Chondrocyte (in vitro differentiated cells): ENCODE measurements around the gene FZD7. TPM values are rescaled to one million over a fixed set of nuclear protein-coding genes. Genes with fewer than 3 reads are reported as not detected.

Experiments used
- DNase-seq: peaks from one replicate; pipeline ENCODE4 v3.0.0; 2021; ENCODE audit warnings: mixed read lengths, low spot score
- H3K27ac Mint-ChIP-seq: one replicate; pipeline ENCODE4 v1.8.0; 2021; ENCODE audit warnings: mild to moderate bottlenecking, moderate library complexity, mixed read lengths; ENCODE audit not compliant: unreplicated experiment
- H3K27me3 Mint-ChIP-seq: 2 replicates; pipeline ENCODE4 v1.8.0; 2021; ENCODE audit warnings: low read depth, mixed read lengths
- H3K36me3 Mint-ChIP-seq: 2 replicates; pipeline ENCODE4 v1.8.0; 2021; ENCODE audit warnings: low read depth, mixed read lengths
- H3K4me1 Mint-ChIP-seq: 2 replicates; pipeline ENCODE4 v1.8.0; 2021; ENCODE audit warnings: low read depth, mild to moderate bottlenecking, mixed read lengths
- H3K4me3 Mint-ChIP-seq: one replicate; pipeline ENCODE4 v1.8.0; 2021; ENCODE audit warnings: mild to moderate bottlenecking, moderate library complexity, mixed read lengths; ENCODE audit not compliant: unreplicated experiment
- H3K9me3 Mint-ChIP-seq: 2 replicates; pipeline ENCODE4 v1.8.0; 2021; ENCODE audit warnings: low read depth, mixed read lengths
- total RNA-seq: library from RNA; stranded (reverse); gene quantifications from 3 replicates; pipeline ENCODE4 v1.2.1, GENCODE V29; 2021
- TF ChIP-seq, protein P1 (sequence below): fragments of 200-600 bp; sonication (generic); IDR thresholded peaks from 2 replicates; pipeline ENCODE4 v1.5.0; 2021; ENCODE audit warnings: antibody characterized with exemption, mild to moderate bottlenecking, moderate library complexity

FZD7 gene
- total RNA-seq, 1 donor from 2014 or later, result 63.1 TPM

DNA sequence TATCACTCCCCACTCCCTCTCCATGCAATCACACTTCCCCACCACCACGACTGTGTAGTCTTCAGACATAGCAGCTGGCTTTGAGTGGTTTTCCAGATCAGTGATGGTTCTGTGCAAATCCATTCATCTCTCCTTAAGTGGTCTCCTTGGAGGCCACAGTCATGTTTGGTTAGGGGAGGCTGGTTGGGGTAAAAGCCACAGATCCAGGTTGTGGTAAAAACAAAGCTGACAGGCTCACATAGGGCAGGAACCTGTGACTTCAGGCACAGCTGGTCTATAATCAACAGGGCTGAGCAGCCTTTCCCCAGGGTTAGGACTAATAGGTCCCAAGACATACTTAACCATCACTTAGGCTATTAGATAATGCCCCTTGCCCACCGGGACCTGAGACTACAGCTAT lies 46.2 kb upstream of the FZD7 start:
- Mint-ChIP-seq H3K27me3 (no peaks in the 10 kb centered on the region), H3K4me1 (peaks cover 24% of the 10 kb centered on the region), H3K27ac (no peak overlapping the region), H3K4me3 (no peak overlapping the region), H3K9me3 (no peaks in the 10 kb centered on the region), H3K36me3 (no peaks in the 10 kb centered on the region)
- DNase-seq, result no peak
- TF ChIP-seq, protein P1, sequence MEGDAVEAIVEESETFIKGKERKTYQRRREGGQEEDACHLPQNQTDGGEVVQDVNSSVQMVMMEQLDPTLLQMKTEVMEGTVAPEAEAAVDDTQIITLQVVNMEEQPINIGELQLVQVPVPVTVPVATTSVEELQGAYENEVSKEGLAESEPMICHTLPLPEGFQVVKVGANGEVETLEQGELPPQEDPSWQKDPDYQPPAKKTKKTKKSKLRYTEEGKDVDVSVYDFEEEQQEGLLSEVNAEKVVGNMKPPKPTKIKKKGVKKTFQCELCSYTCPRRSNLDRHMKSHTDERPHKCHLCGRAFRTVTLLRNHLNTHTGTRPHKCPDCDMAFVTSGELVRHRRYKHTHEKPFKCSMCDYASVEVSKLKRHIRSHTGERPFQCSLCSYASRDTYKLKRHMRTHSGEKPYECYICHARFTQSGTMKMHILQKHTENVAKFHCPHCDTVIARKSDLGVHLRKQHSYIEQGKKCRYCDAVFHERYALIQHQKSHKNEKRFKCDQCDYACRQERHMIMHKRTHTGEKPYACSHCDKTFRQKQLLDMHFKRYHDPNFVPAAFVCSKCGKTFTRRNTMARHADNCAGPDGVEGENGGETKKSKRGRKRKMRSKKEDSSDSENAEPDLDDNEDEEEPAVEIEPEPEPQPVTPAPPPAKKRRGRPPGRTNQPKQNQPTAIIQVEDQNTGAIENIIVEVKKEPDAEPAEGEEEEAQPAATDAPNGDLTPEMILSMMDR, result no peak

- peaks cover 12% of the 10 kb centered on the region for H3K4me1 Mint-ChIP-seq
- H3K9me3 Mint-ChIP-seq, result no peaks in the 10 kb centered on the region
- H3K4me3 Mint-ChIP-seq, result no peak overlapping the region
- no peak for DNase-seq
- no peak overlapping the region for H3K27ac Mint-ChIP-seq
- TF ChIP-seq, protein P1, result no peak
- peaks cover 2% of the 10 kb centered on the region for H3K36me3 Mint-ChIP-seq
- H3K27me3 Mint-ChIP-seq, result no peaks in the 10 kb centered on the region
Observed at GRCh38 chr2:201990069-201990468, 43.6 kb upstream of the FZD7 start.

DNA sequence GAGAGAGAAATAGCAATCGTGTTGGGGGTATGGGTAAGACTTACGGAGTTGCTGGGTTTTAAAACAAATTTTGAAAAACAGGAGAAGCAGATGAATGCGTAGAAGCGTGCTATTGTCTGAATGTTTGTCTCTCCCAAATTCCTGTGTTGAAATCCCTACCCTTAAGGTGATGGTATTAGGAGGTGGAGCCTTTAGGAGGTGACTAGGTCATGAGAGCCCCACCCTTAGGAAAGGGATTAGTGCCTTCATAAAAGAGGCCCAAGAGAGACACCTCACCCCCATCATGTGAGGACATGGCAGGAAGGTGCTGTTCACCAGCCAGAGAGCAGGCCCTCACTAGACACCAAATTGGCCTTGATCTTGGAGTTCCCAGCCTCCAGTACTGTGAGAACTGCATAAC lies 40.7 kb upstream of the FZD7 start:
- H3K9me3 Mint-ChIP-seq, result no peaks in the 10 kb centered on the region
- H3K36me3 Mint-ChIP-seq, result peaks cover 2% of the 10 kb centered on the region
- H3K27ac Mint-ChIP-seq, result no peak overlapping the region
- H3K4me1 Mint-ChIP-seq, result no peaks in the 10 kb centered on the region
- TF ChIP-seq, protein P1, result no peak
- no peak for DNase-seq
- H3K4me3 Mint-ChIP-seq, result no peak overlapping the region
- no peaks in the 10 kb centered on the region for H3K27me3 Mint-ChIP-seq

DNA sequence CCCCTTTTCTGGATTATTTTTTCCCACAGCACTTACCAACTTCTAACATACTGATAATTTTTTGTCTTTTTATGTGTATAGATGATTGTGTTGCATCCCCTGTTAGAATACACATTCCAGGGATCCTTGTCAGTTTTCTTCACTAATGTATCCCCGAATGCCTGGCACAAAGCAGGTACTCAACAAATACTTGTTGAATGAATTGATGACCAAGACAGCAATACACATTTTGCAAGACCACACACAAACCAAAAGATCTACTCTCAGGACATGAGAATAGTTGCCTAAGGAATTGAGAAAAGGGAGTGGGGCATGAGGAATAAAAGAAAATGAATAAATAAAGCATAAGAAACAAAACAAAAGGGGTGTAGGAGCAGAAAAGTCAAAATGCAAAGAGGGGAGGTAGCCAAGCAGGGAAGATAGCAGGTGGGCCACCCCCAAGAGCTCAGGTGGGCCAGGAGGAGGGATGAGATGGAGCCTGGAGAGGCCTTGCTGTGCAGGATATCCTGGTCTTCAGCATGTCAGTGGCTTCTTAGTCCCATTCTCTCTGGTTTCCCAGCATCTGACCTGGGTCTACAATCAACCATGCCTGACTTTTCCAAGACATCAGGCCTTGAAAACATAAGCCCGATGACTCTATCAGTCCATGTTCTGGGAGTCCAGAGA lies 38.5 kb upstream of the FZD7 start:
- H3K27ac Mint-ChIP-seq, result no peak overlapping the region
- H3K36me3 Mint-ChIP-seq, result peaks cover 2% of the 10 kb centered on the region
- DNase-seq, result no peak
- no peaks in the 10 kb centered on the region for H3K9me3 Mint-ChIP-seq
- TF ChIP-seq, protein P1, result no peak
- H3K27me3 Mint-ChIP-seq, result no peaks in the 10 kb centered on the region
- peaks cover 5% of the 10 kb centered on the region for H3K4me1 Mint-ChIP-seq
- no peak overlapping the region for H3K4me3 Mint-ChIP-seq

GRCh38 chr2:201996006-201996405 lies 37.6 kb upstream of the FZD7 start:
- no peaks in the 10 kb centered on the region for H3K27me3 Mint-ChIP-seq
- H3K27ac Mint-ChIP-seq, result no peak overlapping the region
- TF ChIP-seq, protein P1, result no peak
- peaks cover 5% of the 10 kb centered on the region for H3K4me1 Mint-ChIP-seq
- peaks cover 2% of the 10 kb centered on the region for H3K36me3 Mint-ChIP-seq
- no peaks in the 10 kb centered on the region for H3K9me3 Mint-ChIP-seq
- no peak overlapping the region for H3K4me3 Mint-ChIP-seq
- no peak for DNase-seq
